Activated CD8-positive, alpha-beta memory T cell treated with anti-CD3 and anti-CD28 coated beads, Interleukin-2, amount 50 U/mL, for 1 hour (primary cell): ENCODE data around the gene NEGR1.
"Not testable (repeated sequence)": the region's sequence is repeated elsewhere in the genome, so short reads cannot be mapped to it uniquely, and the experiment has no call there.

Experiments used
- DNase-seq: peaks from one replicate; pipeline ENCODE4 v3.0.0-alpha.2; 2020; ENCODE audit errors: extremely low read depth

Gene NEGR1

DNA sequence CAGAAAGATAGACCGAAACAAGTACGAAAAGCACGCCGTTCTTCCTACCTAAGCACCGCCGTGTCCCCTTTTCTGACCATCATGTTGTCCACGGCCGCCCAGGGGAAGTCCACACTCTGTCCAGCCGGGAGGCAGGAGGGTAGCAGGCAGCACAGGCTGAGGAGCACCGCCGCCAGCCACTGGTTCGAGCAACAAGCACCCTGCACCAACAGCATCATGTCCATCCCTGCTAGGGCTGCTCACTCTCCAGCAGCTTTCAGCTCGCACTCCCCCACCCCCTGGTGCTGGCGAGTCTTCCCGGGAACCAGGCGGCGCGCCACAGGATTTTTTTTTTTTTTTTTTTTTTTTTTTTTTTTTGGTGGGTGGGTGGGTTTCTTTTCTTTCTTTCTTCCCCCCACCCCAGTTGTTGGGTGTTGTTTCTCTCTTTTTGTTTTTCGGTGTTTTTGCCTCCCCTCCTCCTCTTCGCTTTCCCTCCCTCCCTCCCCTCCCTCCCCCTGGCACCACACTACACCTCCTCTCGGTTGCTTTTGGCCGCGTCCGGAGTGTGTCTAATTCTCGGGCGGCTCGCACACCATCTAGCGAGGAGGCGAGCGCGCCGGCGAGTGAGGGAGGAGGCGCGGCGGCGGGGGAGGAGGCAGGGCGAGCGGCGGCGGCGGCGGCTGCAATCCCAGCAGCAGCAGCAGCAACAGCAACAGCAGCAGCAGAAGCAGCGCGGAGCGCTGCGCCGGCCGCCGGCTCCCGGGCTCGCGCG lies at the start of gene NEGR1:
TSS of gene NEGR1 (minus strand) at position 269 of the 751 bp plus-strand sequence.
- DNase-seq = no peak

DNA sequence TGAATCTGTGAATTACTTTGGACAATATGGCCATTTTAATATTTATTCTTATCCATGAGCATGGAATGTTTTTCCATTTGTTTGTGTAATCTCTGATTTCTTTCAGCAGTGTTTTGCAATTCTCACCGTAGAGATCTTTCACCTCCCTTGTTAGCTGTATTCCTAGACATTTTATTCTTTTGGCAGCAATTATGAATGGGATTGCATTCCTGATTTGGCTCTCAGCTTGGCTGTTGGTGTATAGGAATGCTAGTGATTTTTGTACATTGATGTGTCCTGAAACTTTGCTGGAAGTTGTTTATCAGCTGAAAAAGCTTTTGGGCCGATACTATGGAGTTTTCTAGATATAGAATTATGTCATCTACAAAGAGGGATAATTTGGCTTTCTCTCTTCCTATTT lies 44.2 kb upstream of the NEGR1 start:
- no peak for DNase-seq

DNA sequence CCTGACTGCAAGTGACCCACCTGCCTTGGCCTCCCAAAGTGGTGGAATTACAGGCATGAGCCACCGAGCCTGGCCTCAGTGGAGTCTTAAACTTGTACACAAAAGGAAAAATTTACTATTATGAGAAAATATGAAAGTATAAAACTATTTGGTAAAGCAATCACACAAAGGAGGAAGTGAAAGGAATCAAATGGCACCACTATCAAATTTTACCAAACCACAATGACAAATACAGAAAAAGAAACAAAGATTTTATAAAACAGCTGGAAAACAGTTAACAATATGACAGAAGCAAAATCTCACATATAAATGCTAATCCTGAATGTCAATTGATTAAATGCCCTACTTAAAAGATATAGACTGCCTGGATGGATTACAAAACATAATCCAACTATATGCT lies 42.1 kb upstream of the NEGR1 start:
- DNase-seq = no peak

DNA sequence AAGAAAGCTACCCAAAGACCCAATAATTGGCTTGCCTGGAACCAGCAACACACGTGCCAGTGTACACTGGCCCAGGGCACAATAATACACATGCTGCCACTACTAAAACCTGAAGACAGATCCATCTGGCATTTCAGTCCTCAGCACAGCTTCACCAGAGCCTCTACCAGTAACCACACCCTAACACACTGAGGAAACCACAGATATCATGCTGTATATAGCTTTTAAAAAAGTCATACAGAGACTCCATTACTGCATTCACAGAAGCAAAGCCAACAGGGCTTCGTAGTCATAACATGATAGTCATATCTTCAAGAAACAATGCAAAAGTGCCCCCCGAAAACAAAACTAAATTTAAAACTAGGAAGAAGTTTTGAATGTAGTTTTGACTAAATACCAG lies 40.6 kb upstream of the NEGR1 start:
- no peak for DNase-seq

DNA sequence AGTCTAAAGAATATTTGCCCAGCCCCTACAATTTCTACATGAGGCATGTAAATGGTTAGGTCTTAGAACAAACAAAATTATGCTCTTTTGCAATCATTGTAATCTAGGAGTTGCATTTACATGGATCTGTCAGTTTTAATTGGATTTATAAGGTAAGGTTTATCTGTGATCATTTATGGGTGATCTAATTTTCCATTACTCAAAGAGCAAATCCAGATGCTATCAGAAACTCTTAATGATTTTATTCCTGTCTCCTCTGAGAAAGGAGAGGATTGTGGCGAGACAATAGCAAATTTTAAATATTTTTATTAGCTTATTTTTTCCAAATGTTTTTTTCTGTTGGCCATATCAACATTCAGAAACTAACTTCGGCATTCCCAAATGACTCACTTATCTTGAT lies 14.2 kb upstream of the NEGR1 start:
- no peak for DNase-seq

DNA sequence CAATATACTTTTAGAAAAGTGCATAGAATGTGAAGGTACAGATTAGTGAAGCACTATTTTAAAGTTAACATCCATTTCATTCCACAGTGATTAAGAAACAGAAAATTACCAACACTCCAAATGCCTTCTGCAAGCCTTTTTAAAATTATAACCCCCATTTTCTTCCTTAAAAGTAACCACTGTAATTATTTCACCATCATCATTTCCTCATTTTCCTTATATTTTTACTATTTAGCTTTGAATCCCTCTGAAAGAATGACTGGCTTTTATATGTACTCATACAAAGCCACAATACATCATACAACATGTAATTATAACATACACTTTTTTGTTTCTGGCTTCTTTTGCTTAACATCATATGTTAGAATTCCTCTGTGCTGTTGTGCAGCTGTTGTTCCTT lies 6.5 kb upstream of the NEGR1 start:
- DNase-seq = no peak

DNA sequence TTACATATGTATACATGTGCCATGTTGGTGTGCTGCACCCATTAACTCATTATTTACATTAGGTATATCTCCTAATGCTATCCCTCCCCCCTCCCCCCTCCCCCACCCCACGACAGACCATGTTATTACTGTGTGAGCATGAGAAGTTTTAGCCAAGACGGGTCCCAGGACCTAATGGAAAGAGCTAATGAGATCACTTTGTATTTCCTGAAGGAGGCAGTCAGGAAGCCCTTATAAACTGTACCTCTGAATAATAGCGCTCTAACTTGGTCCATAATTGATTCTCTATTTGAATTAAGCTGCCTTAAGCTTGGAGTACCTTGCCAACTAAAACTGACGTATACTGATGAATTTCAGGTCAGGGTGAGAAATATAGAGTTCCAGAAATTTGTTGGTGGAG lies 4.1 kb upstream of the NEGR1 start:
- DNase-seq = no peak

DNA sequence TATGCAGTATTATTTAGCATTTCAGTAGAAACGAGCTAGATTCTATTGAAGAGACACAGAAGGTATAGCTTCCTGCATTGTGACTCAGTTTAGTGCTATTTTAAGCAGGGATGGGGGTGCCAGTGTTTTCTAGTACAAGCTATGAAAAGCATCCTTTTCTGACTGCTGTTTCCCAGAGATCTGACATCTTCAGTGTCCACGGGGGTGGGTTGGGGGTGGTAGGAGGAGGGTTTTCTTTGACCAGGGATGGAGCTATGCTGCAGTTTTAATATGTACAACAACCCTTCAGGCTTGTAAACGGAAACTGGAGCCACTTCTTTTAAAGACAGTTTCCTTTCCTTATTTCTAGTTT lies 2.7 kb upstream of the NEGR1 start:
- DNase-seq = no peak

DNA sequence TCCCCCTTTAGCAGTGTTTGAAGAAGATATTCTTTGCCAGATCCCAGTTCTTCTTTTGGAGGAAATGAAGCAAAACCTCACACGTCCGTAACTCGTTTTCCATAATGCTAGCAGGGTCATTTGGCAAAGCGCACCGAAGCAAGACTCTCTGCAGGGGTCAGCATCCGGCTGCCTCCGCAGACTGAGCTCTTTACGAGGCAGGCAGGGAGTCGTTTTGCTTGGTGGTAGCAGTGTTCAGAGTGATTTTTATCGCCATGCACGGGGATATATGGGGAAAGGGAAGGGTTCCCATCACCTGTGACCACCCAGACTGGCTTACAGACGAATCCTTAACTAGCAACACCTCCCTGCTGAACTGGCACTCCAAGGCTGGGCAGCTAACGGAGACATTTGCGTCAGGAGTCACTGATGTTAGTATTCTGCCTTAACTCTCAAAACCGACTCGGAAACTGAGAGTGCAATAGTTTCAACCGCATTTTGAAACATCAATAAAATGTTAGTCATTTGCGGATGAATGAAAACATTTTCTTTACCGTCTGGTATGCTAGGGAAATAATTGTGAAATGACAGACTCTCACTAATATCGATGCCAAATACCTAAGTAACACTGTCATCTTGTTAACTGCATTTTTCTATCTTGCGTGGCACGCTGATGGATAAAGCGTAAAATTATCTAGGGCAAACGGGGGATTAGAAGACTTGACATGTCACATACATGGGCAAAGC lies 2.2 kb upstream of the NEGR1 start:
- no peak for DNase-seq

DNA sequence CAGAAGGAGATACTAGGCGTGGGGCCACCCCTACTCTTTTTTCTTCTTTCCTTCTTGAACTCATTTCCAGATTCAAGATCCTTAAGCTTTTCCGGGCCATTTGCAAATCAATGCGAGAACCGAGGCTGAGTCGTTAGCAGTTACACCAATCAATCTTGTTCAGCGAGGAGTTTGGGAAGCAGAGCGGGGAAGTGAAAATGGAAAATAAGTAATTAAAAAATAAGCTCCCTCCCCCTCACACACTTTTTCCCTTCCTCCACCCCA lies 1.7 kb upstream of the NEGR1 start:
- DNase-seq = no peak

DNA sequence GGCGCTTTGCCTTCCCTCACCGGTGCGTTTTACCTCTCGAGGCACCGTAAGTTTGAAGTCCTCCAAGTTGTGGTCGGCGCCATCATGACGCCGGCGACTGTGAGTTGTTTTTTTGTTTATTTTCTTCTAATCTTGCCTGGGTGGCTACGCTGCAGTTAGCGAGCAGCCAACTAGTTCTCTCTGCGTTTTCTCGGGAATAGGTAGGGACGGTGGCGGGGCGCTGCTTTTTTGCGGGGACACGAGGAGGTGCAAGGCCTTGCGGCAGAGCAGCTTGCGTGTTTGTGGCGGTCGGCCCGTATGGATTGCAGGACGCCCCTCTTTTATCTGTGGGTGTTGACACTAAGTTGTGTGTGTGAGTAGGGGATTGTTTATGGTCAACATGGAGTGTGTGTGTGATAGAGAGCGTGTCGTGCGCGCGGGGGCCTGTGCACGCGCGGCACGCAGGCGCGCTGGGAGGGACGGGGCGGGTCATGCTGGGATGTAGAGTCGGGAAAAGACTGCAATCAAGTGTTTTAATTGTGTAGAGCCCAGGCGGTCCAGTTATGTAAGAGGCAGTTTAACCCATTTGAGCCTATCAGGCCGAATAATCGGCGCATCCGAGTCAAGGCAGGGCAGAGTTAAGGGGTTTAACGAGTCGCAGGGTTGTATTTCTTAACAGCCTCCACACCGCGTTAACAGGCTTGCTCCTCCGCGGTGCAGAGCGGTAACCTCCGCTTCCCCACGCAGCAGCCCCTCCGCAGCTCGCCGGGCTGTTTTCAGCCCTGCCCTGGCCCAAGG lies 1.2 kb upstream of the NEGR1 start:
- no peak for DNase-seq

DNA sequence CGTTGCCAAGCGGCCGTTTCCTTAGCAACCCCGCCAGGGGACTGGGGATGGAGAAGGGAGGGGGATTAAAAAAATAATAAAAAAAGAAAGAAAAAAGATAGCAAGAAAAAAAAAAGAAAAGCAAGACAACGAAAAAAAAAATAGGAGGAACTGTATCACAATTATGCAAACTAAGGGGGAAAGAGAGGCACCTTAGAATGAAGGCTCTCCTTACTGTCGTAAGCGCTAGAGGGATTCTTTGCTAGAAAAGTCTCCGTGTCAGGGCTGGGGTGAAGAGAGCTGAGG lies 625 bp upstream of the NEGR1 start:
- no peak for DNase-seq

DNA sequence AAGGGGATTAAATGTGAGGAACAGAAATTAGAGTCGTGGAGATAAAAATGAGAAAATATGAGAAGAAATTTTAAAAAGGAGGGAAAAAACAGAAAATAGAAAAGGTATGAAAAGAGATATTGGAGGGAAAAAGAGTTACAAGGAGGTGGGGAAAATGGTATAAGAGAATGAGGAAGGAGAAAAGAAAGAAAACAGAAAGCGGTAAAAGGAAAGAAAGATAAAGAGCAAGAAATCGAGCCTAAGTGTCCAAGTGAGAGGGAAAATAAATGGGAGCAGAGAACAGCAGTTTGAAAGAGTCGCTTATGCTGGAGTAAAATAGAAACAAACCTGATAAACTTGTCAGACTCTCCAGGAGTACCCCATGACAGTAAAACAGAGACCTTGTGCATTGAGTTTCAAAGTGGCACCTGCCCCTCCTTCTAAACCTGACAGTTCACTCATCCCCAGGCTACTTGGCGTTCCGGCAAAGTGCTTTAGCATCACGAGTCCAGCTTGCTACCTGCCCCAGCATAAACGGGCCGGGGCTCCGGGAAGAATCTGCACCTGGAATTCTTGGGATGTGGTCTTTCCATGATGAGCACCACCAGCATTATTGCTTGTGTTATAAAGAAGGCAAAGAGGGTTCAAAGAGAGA lies 585 bp downstream of the NEGR1 start:
- DNase-seq = no peak

DNA sequence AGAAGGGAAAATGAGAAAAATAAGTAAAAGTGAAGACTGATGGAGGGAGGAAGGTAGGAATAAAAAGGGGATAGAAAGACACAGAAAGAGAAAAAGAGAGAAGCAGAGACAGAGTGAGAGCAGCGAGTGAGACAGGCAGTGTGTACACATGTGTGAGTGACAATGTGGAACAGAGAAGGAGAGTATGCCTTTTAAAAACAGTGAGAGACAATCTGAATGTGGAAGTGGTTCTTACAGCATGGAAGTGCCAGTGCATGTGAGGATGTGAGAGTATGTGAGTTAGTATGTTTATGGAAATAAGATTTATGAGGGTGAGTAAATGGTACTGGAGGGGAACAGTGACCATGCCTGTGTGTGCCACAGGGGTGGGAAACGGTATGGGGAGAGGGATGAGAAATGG lies 1.2 kb downstream of the NEGR1 start:
- no peak for DNase-seq

DNA sequence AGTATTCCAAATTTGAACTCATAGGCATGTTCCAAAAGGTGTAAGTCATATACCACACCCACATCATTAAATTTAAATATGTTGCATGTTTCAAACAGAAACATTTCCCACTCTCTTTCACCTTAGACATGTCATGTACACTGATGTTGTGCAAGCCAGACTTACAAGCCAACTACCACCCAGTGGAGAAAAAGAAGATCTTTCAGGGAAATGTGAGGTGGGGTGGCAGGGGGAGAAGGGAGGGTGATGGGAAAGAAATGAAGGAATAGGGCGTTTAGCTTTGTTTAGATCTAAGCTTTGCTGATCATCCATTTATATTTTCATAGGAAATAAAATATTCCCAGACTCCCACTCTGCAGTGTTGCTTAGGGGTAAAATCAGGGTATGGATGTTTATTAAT lies 1.6 kb downstream of the NEGR1 start:
- DNase-seq = no peak

DNA sequence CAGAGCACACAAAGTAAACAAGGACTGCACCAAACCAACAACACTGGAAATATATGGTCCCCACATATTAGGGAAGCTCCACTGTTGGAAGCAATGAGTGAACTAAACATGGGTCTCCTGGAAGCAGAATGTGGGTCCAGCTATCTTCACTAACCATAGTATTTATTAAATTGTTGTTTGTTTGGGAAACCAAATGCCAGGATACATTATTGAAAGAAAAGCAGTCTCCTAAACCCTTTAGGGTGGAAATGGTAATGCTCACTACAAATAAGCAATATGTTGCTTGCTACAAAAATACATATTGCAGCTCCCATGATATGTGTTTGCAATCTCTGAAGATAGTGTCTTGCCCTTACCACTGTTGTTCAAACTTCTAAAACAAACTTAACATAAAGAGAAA lies 2.2 kb downstream of the NEGR1 start:
- no peak for DNase-seq

DNA sequence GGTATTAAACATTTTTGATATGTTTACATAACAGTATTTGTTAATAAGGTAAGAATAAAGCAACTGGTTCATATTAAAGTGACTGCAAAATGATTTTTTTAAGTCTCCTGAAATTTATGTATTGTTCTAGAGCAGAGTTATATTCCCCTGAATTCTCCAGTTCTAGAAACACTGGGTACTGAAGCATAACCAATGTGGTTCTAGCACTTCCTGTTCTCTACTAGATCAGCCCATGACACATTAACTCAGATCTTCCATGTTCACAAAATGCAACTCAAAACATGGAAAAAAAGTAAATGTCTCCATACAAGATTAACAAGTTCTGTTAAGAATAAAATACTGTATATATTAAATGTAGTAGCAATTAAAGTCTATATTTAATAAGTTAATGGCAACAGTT lies 3.9 kb downstream of the NEGR1 start:
- DNase-seq = no peak

DNA sequence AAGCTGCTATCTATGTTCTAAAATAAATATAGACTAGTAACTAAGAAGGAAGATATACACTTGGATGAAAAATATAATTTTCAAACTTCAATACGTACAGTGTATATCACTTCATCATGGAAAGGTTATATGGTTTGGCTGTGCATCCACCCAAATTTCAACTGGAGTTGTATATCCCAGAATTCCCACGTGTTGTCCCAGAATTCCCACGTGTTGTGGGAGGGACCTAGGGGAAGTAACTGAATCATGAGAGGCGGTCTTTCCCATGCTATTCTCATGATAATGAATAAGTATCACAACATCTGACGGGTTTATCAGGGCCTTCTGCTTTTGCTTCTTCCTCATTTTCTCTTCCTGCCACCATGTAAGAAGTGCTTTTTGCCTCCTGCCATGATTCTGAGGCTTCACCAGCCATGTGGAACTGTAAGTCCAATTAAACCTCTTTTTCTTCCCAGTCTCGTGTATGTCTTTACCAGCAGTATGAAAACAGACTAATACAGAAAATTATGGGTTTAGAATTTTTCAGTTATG lies 10.7 kb downstream of the NEGR1 start:
- no peak for DNase-seq

DNA sequence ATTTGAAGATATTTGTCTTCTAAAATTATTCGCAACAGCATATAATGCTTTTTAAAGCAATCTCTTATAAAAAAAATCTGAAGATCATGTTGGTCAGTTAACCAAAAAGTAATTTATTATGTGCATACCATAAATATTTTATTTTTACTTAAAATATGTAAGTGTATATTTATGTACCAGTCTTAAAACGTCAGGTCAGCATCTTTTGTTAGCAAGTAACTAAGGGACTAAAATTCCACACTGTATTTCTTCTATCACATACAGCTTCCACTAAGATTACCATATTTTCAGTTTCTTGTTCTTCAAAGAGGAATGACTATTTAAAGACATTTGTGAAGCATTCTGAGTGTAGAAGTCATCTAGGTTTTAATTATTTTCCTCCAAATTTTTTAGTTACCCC lies 19.6 kb downstream of the NEGR1 start:
- DNase-seq = no peak

DNA sequence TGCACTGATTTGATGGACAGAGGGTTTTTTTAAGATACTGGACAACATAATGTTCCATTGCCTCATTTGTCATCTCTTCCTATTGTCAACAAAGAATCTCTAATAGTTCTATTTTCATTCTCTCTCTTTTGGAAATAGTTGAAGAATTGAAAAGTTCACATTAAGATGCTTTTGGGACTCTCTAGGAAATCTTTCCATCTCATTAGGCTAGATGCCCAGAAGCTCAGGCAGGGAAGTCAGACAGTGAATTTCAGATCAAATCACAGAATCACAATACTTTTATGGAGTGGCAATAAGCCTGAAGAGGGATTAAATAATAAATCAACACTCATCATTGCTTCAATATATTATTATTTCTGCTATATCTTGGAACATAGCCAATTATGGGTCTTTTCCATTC lies 29.2 kb downstream of the NEGR1 start:
- no peak for DNase-seq

DNA sequence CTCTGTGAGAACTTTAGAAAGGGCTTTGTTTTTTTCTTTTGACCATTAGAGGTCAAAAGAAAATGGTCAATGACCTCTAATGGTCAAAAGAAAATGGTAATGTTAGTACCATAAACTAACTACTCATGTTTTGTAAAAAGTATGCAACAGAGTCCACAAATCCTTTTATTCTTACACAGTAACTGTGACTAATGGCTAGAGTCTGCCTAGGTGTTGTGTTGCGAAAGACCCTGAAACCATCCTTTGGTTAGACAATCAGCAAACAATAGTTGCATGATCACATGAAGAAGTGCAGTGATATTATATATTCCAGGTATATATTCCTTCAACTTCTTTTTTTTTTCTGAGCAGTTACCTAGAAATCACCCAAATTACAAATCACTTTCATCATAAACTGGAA lies 40.9 kb downstream of the NEGR1 start:
- DNase-seq = no peak

DNA sequence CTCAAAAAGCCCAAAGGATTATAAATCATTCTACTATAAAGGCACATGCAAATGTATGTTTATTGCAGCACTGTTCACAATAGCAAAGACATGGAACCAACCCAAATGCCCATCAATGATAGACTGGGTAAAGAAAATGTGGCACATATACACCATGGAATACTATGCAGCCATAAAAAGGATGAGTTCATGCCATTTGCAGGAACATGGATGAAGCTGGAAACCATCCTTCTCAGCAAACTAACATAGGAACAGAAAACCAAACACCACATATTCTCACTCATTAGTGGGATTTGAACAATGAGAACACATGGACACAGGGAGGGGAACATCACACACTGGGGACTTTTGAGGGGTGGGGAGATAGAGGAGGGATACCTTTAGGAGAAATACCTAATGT lies 46.4 kb downstream of the NEGR1 start:
- not testable (repeated sequence) for DNase-seq

DNA sequence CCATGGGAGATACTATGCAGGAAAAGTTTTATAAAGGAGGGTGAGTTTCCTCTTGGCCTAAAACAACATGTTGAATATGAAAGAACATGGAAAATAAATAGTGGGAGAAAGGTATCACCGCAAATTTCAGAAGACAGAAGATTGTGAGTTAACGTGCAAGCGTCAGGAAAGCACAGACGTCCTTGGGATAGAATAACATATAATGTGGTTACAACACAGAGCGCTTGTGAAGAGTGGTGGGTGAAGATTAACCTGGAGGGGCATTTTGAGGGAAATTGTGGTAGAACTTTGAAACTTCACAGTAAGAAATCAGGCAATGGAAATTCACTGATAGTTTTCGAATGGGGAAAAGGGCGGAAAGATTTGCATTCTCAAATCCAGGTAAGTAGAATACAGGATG lies 47.3 kb downstream of the NEGR1 start:
- no peak for DNase-seq
